ENCODE data around the gene DDX18. TPM values are rescaled to one million over a fixed set of nuclear protein-coding genes. Genes with fewer than 3 reads are reported as not detected.
A peak's percentile ranks its signal among the peaks of the same experiment; 100 is the strongest.

Gene DDX18
- total RNA-seq: 94.7 and 98.0 TPM in 2 replicates
- 96.4 TPM for total RNA-seq (2013)
- polyA plus RNA-seq: 20.3 and 33.9 TPM in 2 replicates
- 25.1 and 31.9 TPM in 2 replicates for polyA minus RNA-seq

GRCh38 chr2:117814417-117815264, at the start of gene DDX18:
Gene DDX18, plus strand, starts transcription at chr2:117814691. Its CDS starts 87 bp downstream, at chr2:117814778.
- Histone ChIP-seq H3K27ac (ENCODE audit: low read length in 2 of 2) (peak within 1 kb of the TSS; percentile 96 to 99), H3K9ac (ENCODE audit: low read length) (peak within 1 kb of the TSS; percentile 87), H3K36me3 (replicated peaks in 1 of 2; ENCODE audit: control extremely low read depth in 1 of 2, control insufficient read depth in 1 of 2, extremely low read depth in 1 of 2, insufficient read depth in 2 of 2, low read length in 1 of 2) (peaks cover 2 to 23% of the 10 kb centered on the region in 2 experiments), H3K27me3 (replicated peaks in 1 of 4; ENCODE audit: control extremely low read depth in 1 of 4, control insufficient read depth in 3 of 4, insufficient read depth in 4 of 4, low read length in 3 of 4) (no peaks in the 10 kb centered on the region), H2AFZ (ENCODE audit: insufficient read depth, low read depth, low read length, poor library complexity, severe bottlenecking) (peak within 1 kb of the TSS; percentile 68), H3K9me3 (ENCODE audit: control extremely low read depth in 1 of 3, control insufficient read depth in 2 of 3, insufficient read depth in 1 of 3, low read length in 2 of 3) (no peaks in the 10 kb centered on the region), H3K4me3 (ENCODE audit: control extremely low read depth in 1 of 5, extremely low read depth in 1 of 5, insufficient read depth in 1 of 5, low read depth in 2 of 5, low read length in 4 of 5) (peak within 1 kb of the TSS; percentile 60 to 85 (median 68)), H3K4me1 (ENCODE audit: control insufficient read depth in 2 of 2, insufficient read depth in 2 of 2, low read length in 2 of 2) (peaks cover 24 to 25% of the 10 kb centered on the region in 2 donors), H4K20me1 (ENCODE audit: control insufficient read depth, insufficient read depth, low read length, poor library complexity, severe bottlenecking) (no peaks in the 10 kb centered on the region), H3K79me2 (ENCODE audit: control insufficient read depth, insufficient read depth, low read length) (peaks cover 13% of the 10 kb centered on the region), H3K4me2 (replicated peaks; ENCODE audit: low read depth, low read length, poor library complexity, severe bottlenecking) (peak within 1 kb of the TSS; percentile 78)
- ATAC-seq (ENCODE audit: low read depth) (peak; percentile 84), DNase-seq (peak; percentile 100)
- ChIA-PET POLR2A (interaction anchor here (1.2 to 1.5 kb wide), 3 partner anchors 188 to 246 kb away, joined by 3 to 5 read pairs (median 4); partner anchors contain the start of gene CCDC93), CTCF (interaction anchor here (0.7 to 5.1 kb wide), 21 partner anchors 10 to 275 kb away, joined by 3 to 62 read pairs (median 4); partner anchors contain the start of gene CCDC93)
- intact Hi-C loops (cut with micrococcal nuclease): loop anchor here (1.0 to 10.0 kb wide), 7 partner anchors 18 to 1864 kb away; partner anchors contain the start of genes CCDC93, INSIG2 and TMEM177
- H3K4me3 Mint-ChIP-seq: peak within 1 kb of the TSS; percentile 88
- TF ChIP-seq CTCF (IDR thresholded peaks at IDR 0.05) (peak; percentile 99), EZH2 (IDR thresholded peaks at IDR 0.05; ENCODE audit: borderline replicate concordance, insufficient read depth, low read depth, low read length, poor library complexity, severe bottlenecking) (no peak)
- H3K4me1 Mint-ChIP-seq: peaks cover 46% of the 10 kb centered on the region
- peak within 1 kb of the TSS; percentile 95 for H3K27ac Mint-ChIP-seq
- WGBS (ENCODE audit: insufficient coverage): under 1% methylated on average over 57 of the region's 57 CpGs
- no peaks in the 10 kb centered on the region for H3K27me3 Mint-ChIP-seq
- H3K9me3 Mint-ChIP-seq (ENCODE audit: insufficient read depth): no peaks in the 10 kb centered on the region

All from B cell (primary cell).